ENCODE measurements around the gene THG1L. TPM values are rescaled to one million over a fixed set of nuclear protein-coding genes. Genes with fewer than 3 reads are reported as not detected.

The THG1L gene
- total and polyA plus RNA-seq, 10 of the 15 experiments (the other 5 are each of a cell fraction or from before 2014, with no cell fraction given): 24.8 to 58.0 (median 34.5) TPM

- TF ChIP-seq ZBTB33 (IDR thresholded peaks at IDR 0.05) (no peak), NR2C2 (IDR thresholded peaks at IDR 0.05; ENCODE audit: borderline replicate concordance, control insufficient read depth, insufficient read length, low read depth) (no peak), BACH1 (IDR thresholded peaks at IDR 0.05; ENCODE audit: borderline replicate concordance) (no peak), CREM (IDR thresholded peaks at IDR 0.05; ENCODE audit: low read depth) (peak; percentile 78), RAD51 (IDR thresholded peaks at IDR 0.05) (no peak), TARDBP (IDR thresholded peaks at IDR 0.05; ENCODE audit: borderline replicate concordance) (no peak), SRF (IDR thresholded peaks at IDR 0.05; ENCODE audit: low read depth in 2 of 2, low read length in 2 of 2) (0 out of 4 replicates have a peak, but pooled peaks of 1 of the 2 experiments have one; percentile 24), BMI1 (IDR thresholded peaks at IDR 0.05; ENCODE audit: borderline replicate concordance) (peak; percentile 97), PAX8 (IDR thresholded peaks at IDR 0.05) (no peak), SREBF1 (IDR thresholded peaks at IDR 0.05; ENCODE audit: low read length) (no peak), ASH2L (IDR thresholded peaks at IDR 0.05; ENCODE audit: borderline replicate concordance, low read depth) (no peak), PKNOX1 (IDR thresholded peaks at IDR 0.05) (peak; percentile 83), CBFB (IDR thresholded peaks at IDR 0.05; ENCODE audit: low read depth) (peak; percentile 75; the same call in 1 of the 2 replicates), NFXL1 (IDR thresholded peaks at IDR 0.05; ENCODE audit: borderline replicate concordance) (no peak), ZNF207 (IDR thresholded peaks at IDR 0.05; ENCODE audit: borderline replicate concordance) (0 out of 2 replicates have a peak, but pooled peaks have one; percentile 62)
- TF ChIP-seq, protein P1, sequence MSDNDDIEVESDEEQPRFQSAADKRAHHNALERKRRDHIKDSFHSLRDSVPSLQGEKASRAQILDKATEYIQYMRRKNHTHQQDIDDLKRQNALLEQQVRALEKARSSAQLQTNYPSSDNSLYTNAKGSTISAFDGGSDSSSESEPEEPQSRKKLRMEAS (IDR thresholded peaks at IDR 0.05; ENCODE audit: low read depth, low read length): no peak
- TF ChIP-seq, protein P2, sequence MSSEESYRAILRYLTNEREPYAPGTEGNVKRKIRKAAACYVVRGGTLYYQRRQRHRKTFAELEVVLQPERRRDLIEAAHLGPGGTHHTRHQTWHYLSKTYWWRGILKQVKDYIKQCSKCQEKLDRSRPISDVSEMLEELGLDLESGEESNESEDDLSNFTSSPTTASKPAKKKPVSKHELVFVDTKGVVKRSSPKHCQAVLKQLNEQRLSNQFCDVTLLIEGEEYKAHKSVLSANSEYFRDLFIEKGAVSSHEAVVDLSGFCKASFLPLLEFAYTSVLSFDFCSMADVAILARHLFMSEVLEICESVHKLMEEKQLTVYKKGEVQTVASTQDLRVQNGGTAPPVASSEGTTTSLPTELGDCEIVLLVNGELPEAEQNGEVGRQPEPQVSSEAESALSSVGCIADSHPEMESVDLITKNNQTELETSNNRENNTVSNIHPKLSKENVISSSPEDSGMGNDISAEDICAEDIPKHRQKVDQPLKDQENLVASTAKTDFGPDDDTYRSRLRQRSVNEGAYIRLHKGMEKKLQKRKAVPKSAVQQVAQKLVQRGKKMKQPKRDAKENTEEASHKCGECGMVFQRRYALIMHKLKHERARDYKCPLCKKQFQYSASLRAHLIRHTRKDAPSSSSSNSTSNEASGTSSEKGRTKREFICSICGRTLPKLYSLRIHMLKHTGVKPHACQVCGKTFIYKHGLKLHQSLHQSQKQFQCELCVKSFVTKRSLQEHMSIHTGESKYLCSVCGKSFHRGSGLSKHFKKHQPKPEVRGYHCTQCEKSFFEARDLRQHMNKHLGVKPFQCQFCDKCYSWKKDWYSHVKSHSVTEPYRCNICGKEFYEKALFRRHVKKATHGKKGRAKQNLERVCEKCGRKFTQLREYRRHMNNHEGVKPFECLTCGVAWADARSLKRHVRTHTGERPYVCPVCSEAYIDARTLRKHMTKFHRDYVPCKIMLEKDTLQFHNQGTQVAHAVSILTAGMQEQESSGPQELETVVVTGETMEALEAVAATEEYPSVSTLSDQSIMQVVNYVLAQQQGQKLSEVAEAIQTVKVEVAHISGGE (CRISPR knock-in tag; IDR thresholded peaks at IDR 0.05): no peak
- TF ChIP-seq, protein P3, sequence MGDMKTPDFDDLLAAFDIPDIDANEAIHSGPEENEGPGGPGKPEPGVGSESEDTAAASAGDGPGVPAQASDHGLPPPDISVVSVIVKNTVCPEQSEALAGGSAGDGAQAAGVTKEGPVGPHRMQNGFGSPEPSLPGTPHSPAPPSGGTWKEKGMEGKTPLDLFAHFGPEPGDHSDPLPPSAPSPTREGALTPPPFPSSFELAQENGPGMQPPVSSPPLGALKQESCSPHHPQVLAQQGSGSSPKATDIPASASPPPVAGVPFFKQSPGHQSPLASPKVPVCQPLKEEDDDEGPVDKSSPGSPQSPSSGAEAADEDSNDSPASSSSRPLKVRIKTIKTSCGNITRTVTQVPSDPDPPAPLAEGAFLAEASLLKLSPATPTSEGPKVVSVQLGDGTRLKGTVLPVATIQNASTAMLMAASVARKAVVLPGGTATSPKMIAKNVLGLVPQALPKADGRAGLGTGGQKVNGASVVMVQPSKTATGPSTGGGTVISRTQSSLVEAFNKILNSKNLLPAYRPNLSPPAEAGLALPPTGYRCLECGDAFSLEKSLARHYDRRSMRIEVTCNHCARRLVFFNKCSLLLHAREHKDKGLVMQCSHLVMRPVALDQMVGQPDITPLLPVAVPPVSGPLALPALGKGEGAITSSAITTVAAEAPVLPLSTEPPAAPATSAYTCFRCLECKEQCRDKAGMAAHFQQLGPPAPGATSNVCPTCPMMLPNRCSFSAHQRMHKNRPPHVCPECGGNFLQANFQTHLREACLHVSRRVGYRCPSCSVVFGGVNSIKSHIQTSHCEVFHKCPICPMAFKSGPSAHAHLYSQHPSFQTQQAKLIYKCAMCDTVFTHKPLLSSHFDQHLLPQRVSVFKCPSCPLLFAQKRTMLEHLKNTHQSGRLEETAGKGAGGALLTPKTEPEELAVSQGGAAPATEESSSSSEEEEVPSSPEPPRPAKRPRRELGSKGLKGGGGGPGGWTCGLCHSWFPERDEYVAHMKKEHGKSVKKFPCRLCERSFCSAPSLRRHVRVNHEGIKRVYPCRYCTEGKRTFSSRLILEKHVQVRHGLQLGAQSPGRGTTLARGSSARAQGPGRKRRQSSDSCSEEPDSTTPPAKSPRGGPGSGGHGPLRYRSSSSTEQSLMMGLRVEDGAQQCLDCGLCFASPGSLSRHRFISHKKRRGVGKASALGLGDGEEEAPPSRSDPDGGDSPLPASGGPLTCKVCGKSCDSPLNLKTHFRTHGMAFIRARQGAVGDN (IDR thresholded peaks at IDR 0.05): peak; percentile 73
Observed at GRCh38 chr5:157731272-157732129, at the start of gene THG1L (continued).

All from GM12878 (cell line).